ENCODE data around the gene PDZD11. TPM values are rescaled to one million over a fixed set of nuclear protein-coding genes. Genes with fewer than 3 reads are reported as not detected.

PDZD11 gene
- total and polyA plus RNA-seq, 12 donors: 35.2 to 47.6 (median 39.6) TPM

GRCh38 chrX:70257423-70258288 is 32.1 kb downstream of the PDZD11 start:
- no peak for DNase-seq
- no peak for ATAC-seq
- Histone ChIP-seq H3K27me3 (peaks cover 0 to 8% (median 0%) of the 10 kb centered on the region in 7 donors), H3K27ac (no peak overlapping the region), H3K4me3 (no peak overlapping the region), H3K36me3 (no peaks in the 10 kb centered on the region), H3K4me1 (no peaks in the 10 kb centered on the region), H3K9me3 (no peaks in the 10 kb centered on the region)
- WGBS, 2 donors: 83 to 84% methylated on average over 5 of the region's 5 CpGs
- intact Hi-C loops (cut with DNase I): no loop called here
- no peak for TF ChIP-seq CTCF (IDR thresholded peaks at IDR 0.05)

- ATAC-seq (no peak), DNase-seq (no peak)
- H3K9me3 ChIP-seq: no peaks in the 10 kb centered on the region
- H3K4me1 ChIP-seq: no peaks in the 10 kb centered on the region
- H3K4me3 ChIP-seq: no peak overlapping the region
- H3K36me3 ChIP-seq: no peaks in the 10 kb centered on the region
- no peak overlapping the region for H3K27ac ChIP-seq
- intact Hi-C loops (cut with DNase I): no loop called here
- H3K27me3 ChIP-seq: peaks cover 0 to 3% (median 0%) of the 10 kb centered on the region in 7 donors
- 70 to 79% methylated on average over 2 of the region's 2 CpGs for WGBS, 2 donors
- TF ChIP-seq CTCF (IDR thresholded peaks at IDR 0.05): no peak
Observed at GRCh38 chrX:70255452-70255851, 34.3 kb downstream of the PDZD11 start.

GRCh38 chrX:70254909-70255308 is 34.8 kb downstream of the PDZD11 start:
- H3K4me3 ChIP-seq: no peak overlapping the region
- DNase-seq (no peak), ATAC-seq (no peak)
- no peaks in the 10 kb centered on the region for H3K36me3 ChIP-seq
- TF ChIP-seq CTCF (IDR thresholded peaks at IDR 0.05): no peak
- 95 to 100% methylated on average over 3 of the region's 3 CpGs for WGBS, 2 donors
- peaks cover 0 to 6% (median 0%) of the 10 kb centered on the region in 7 donors for H3K27me3 ChIP-seq
- H3K27ac ChIP-seq: no peak overlapping the region
- no peaks in the 10 kb centered on the region for H3K9me3 ChIP-seq
- intact Hi-C loops (cut with DNase I): no loop called here
- no peaks in the 10 kb centered on the region for H3K4me1 ChIP-seq

- Histone ChIP-seq H3K4me3 (no peak overlapping the region), H3K9me3 (no peaks in the 10 kb centered on the region), H3K27me3 (peaks cover 0 to 6% (median 0%) of the 10 kb centered on the region in 7 donors), H3K27ac (no peak overlapping the region), H3K4me1 (no peaks in the 10 kb centered on the region), H3K36me3 (no peaks in the 10 kb centered on the region)
- WGBS, 2 donors: 63 to 75% methylated on average over 1 of the region's 1 CpG
- TF ChIP-seq CTCF (IDR thresholded peaks at IDR 0.05): no peak
- ATAC-seq (no peak), DNase-seq (no peak)
- intact Hi-C loops (cut with DNase I): no loop called here
Observed at GRCh38 chrX:70254063-70254400, 35.7 kb downstream of the PDZD11 start.

Measured in heart right ventricle (tissue), 16 donors.